Liver (tissue), 9 donors: ENCODE results near the gene MICU1. TPM values are rescaled to one million over a fixed set of nuclear protein-coding genes. Genes with fewer than 3 reads are reported as not detected.

Experiments
- DNase-seq: peaks from one replicate; pipeline ENCODE4 v3.0.0-alpha.2; 2017; ENCODE audit warnings: low spot score
- H3K27ac ChIP-seq, 2 donors: one replicate each; pipeline ENCODE4 v1.7.0; 2013; ENCODE audit warnings: inconsistent platforms in 2 of 2, low read length in 2 of 2, control low read depth in 1 of 2, low read depth in 1 of 2, mild to moderate bottlenecking in 1 of 2
- H3K27me3 ChIP-seq, 4 donors: one replicate each; pipeline versions ENCODE4 v1.6.1 to v1.7.0; 2013; ENCODE audit warnings: low read length in 3 of 4, inconsistent platforms in 1 of 4, mild to moderate bottlenecking in 1 of 4, moderate library complexity in 1 of 4; ENCODE audit not compliant: control insufficient read depth in 4 of 4, insufficient read depth in 4 of 4
- H3K36me3 ChIP-seq, 4 donors: one replicate each; pipeline versions ENCODE4 v1.6.1 to v1.7.0; 2013; ENCODE audit warnings: low read length in 3 of 4, mild to moderate bottlenecking in 3 of 4, low read depth in 1 of 4, moderate library complexity in 1 of 4; ENCODE audit not compliant: control insufficient read depth in 4 of 4, insufficient read depth in 3 of 4
- H3K4me1 ChIP-seq, 4 donors: one replicate each; pipeline versions ENCODE4 v1.6.1 to v1.7.0; 2013; ENCODE audit warnings: low read length in 3 of 4, mild to moderate bottlenecking in 3 of 4, moderate library complexity in 1 of 4; ENCODE audit not compliant: control insufficient read depth in 4 of 4, insufficient read depth in 4 of 4
- H3K4me3 ChIP-seq, 3 donors: one replicate each; pipeline versions ENCODE4 v1.6.1 to v1.7.0; 2013; ENCODE audit warnings: low read length in 3 of 3, control low read depth in 1 of 3, low read depth in 1 of 3, mild to moderate bottlenecking in 1 of 3
- H3K9ac ChIP-seq, 2 donors: one replicate each; pipeline ENCODE4 v1.7.0; 2013; ENCODE audit warnings: low read length in 2 of 2, mild to moderate bottlenecking in 2 of 2, moderate library complexity in 2 of 2, control low read depth in 1 of 2, low read depth in 1 of 2
- H3K9me3 ChIP-seq, 4 donors: one replicate each; pipeline versions ENCODE4 v1.6.1 to v1.7.0; 2013; ENCODE audit warnings: low read length in 3 of 4; ENCODE audit not compliant: control insufficient read depth in 4 of 4
- ATF3 ChIP-seq: IDR thresholded peaks from 2 replicates; pipeline ENCODE4 v1.6.1; 2016; ENCODE audit warnings: antibody characterized with exemption
- CTCF ChIP-seq: fragments of 150-350 bp; IDR thresholded peaks from 2 replicates; pipeline ENCODE4 v1.5.1; 2017; ENCODE audit warnings: improper control_type of control experiment, low read depth, low read length; ENCODE audit not compliant: missing input control
- EGR1 ChIP-seq, 2 donors: IDR thresholded peaks; 2 replicates each; pipeline ENCODE4 v1.6.1; 2016 to 2018; ENCODE audit warnings: antibody characterized with exemption in 2 of 2, low read depth in 2 of 2
- FOXA1 ChIP-seq: IDR thresholded peaks from 2 replicates; pipeline ENCODE4 v1.6.1; 2016; ENCODE audit warnings: antibody characterized with exemption
- FOXA2 ChIP-seq: IDR thresholded peaks from 2 replicates; pipeline ENCODE4 v1.6.1; 2016; ENCODE audit warnings: antibody characterized with exemption
- GABPA ChIP-seq, 2 donors: IDR thresholded peaks in 1 of 2; conservative IDR thresholded peaks in 1 of 2; 2 replicates each; pipeline ENCODE4 v1.6.1; 2016; ENCODE audit warnings: antibody characterized with exemption in 2 of 2, mild to moderate bottlenecking in 1 of 2, moderate library complexity in 1 of 2
- HNF4A ChIP-seq, 2 donors: conservative IDR thresholded peaks; 2 replicates each; pipeline ENCODE4 v1.6.1; 2016; ENCODE audit warnings: antibody characterized with exemption in 2 of 2, mild to moderate bottlenecking in 2 of 2
- HNF4G ChIP-seq: IDR thresholded peaks from 2 replicates; pipeline ENCODE4 v1.6.1; 2016; ENCODE audit warnings: antibody characterized with exemption
- JUND ChIP-seq, 2 donors: IDR thresholded peaks; 2 replicates each; pipeline ENCODE4 v1.6.1; 2016; ENCODE audit warnings: antibody characterized with exemption in 2 of 2
- MAX ChIP-seq: IDR thresholded peaks from 2 replicates; pipeline ENCODE4 v1.6.1; 2016; ENCODE audit warnings: antibody characterized with exemption
- NR2F2 ChIP-seq: IDR thresholded peaks from 2 replicates; pipeline ENCODE4 v1.6.1; 2016; ENCODE audit warnings: antibody characterized with exemption
- RAD21 ChIP-seq, 2 donors: IDR thresholded peaks; 2 replicates each; pipeline ENCODE4 v1.6.1; 2016; ENCODE audit warnings: antibody characterized with exemption in 2 of 2, mild to moderate bottlenecking in 2 of 2
- REST ChIP-seq: IDR thresholded peaks from 2 replicates; pipeline ENCODE4 v1.6.1; 2016; ENCODE audit warnings: antibody characterized with exemption, mild to moderate bottlenecking
- RXRA ChIP-seq, 2 donors: IDR thresholded peaks; 2 replicates each; pipeline ENCODE4 v1.6.1; 2017 to 2018; ENCODE audit warnings: antibody characterized with exemption in 2 of 2, mild to moderate bottlenecking in 1 of 2
- SP1 ChIP-seq: IDR thresholded peaks from 2 replicates; pipeline ENCODE4 v1.6.1; 2018; ENCODE audit warnings: antibody characterized with exemption, mild to moderate bottlenecking
- TAF1 ChIP-seq: conservative IDR thresholded peaks from 2 replicates; pipeline ENCODE4 v1.6.1; 2016; ENCODE audit warnings: antibody characterized with exemption, mild to moderate bottlenecking
- YY1 ChIP-seq: IDR thresholded peaks from 2 replicates; pipeline ENCODE4 v1.6.1; 2016; ENCODE audit warnings: antibody characterized with exemption, mild to moderate bottlenecking
- ZBTB33 ChIP-seq: IDR thresholded peaks from 2 replicates; pipeline ENCODE4 v1.6.1; 2016; ENCODE audit warnings: antibody characterized with exemption
- WGBS: extraction: QIAGEN DNeasy Blood & Tissue Kit; methylation state at CpG from one replicate; pipeline ENCODE4 v1.1.7; 2013; 5-methylcytosine and 5-hydroxymethylcytosine counted together
- polyA plus RNA-seq, 2 donors: library from polyadenylated mRNA; stranded (reverse) in 1 of 2; unstranded in 1 of 2; fragments of 200-250 nt in 1 of 2; fragments of >200 nt in 1 of 2; fragmentation: Nextera tagmentation in 1 of 2; extraction: Ambion mirVana in 1 of 2; gene quantifications; one replicate each; pipeline versions ENCODE4 v1.2.1 to v1.2.3, GENCODE V29; 2013 to 2015
- total RNA-seq, 2 donors: library from RNA; depleted of rRNA; stranded (reverse); fragments of >200 nt; gene quantifications; one replicate each; pipeline ENCODE4 v1.2.3, GENCODE V29; 2014
- donor health status: healthy.
- donor health status: healthy.
- donor health status: healthy.
- donor health status: healthy.
- donor health status: healthy.

Gene MICU1
- total and polyA plus RNA-seq, 4 donors: 26.4 to 47.4 (median 32.1) TPM

- TF ChIP-seq NR2F2 (no peak), SP1 (no peak), TAF1 (no peak), CTCF (no peak), EGR1 (IDR thresholded peaks at IDR 0.05; ENCODE audit: low read depth in 2 of 2) (no peak), ATF3 (no peak), FOXA2 (no peak)
- no peak overlapping the region for H3K27ac ChIP-seq
- H3K4me3 ChIP-seq: no peak overlapping the region
- no peaks in the 10 kb centered on the region for H3K4me1 ChIP-seq
- WGBS: 97% methylated on average over 5 of the region's 5 CpGs
- no peak overlapping the region for H3K9ac ChIP-seq
- no peaks in the 10 kb centered on the region for H3K27me3 ChIP-seq
- H3K36me3 ChIP-seq: peaks cover 1 to 16% (median 10%) of the 10 kb centered on the region in 4 donors
- H3K9me3 ChIP-seq: no peaks in the 10 kb centered on the region
- no peak for DNase-seq
These were observed 237.8 kb downstream of the MICU1 start for GRCh38 chr10:72388062-72388461.

GRCh38 chr10:72386916-72387586 lies 238.8 kb downstream of the MICU1 start:
- TF ChIP-seq ZBTB33 (no peak), FOXA2 (no peak), EGR1 (IDR thresholded peaks at IDR 0.05; ENCODE audit: low read depth in 2 of 2) (no peak), CTCF (no peak), HNF4A (conservative IDR thresholded peaks at IDR 0.05) (no peak), RAD21 (IDR thresholded peaks at IDR 0.05) (no peak), YY1 (no peak), HNF4G (no peak), REST (no peak), FOXA1 (no peak), SP1 (no peak), TAF1 (no peak), ATF3 (no peak), JUND (IDR thresholded peaks at IDR 0.05) (no peak), GABPA (IDR thresholded peaks at IDR 0.05 in 1 of 2, conservative IDR thresholded peaks at IDR 0.05 in 1 of 2) (no peak), MAX (no peak), RXRA (IDR thresholded peaks at IDR 0.05) (no peak), NR2F2 (no peak)
- no peak overlapping the region for H3K27ac ChIP-seq
- peaks cover 1 to 12% (median 8%) of the 10 kb centered on the region in 4 donors for H3K36me3 ChIP-seq
- no peak overlapping the region for H3K4me3 ChIP-seq
- no peaks in the 10 kb centered on the region for H3K4me1 ChIP-seq
- H3K27me3 ChIP-seq: no peaks in the 10 kb centered on the region
- 83% methylated on average over 3 of the region's 3 CpGs for WGBS
- no peak for DNase-seq
- no peak overlapping the region for H3K9ac ChIP-seq
- H3K9me3 ChIP-seq: no peaks in the 10 kb centered on the region
